ENCODE data around the gene UNC5B. TPM values are rescaled to one million over a fixed set of nuclear protein-coding genes. Genes with fewer than 3 reads are reported as not detected.

The UNC5B gene
- total RNA-seq, 1 experiment from 2014 or later: 22.0 TPM

- no peak overlapping the region for H3K4me3 ChIP-seq (replicated peaks in 1 of 2; ENCODE audit: low read depth in 1 of 2, low read length in 2 of 2)
- H3K27ac ChIP-seq (ENCODE audit: low read depth, low read length): no peak overlapping the region
- H3K4me1 ChIP-seq (ENCODE audit: control insufficient read depth in 1 of 2, insufficient read depth in 2 of 2, low read length in 2 of 2): peaks cover 38 to 51% of the 10 kb centered on the region in 2 experiments
- ChIA-PET RAD21 (ENCODE audit: low non-redundant PET in 1 of 2, low total read pairs in 2 of 2, uncharacterized antibody in 2 of 2, unreplicated experiment in 2 of 2) (no interaction called here), CTCF (no interaction called here), POLR2A (no interaction called here)
- no peak overlapping the region for H3K9ac ChIP-seq (ENCODE audit: low read length)
- H4K20me1 ChIP-seq (ENCODE audit: insufficient read depth): no peaks in the 10 kb centered on the region
- ATAC-seq: no peak
- H3K36me3 ChIP-seq (ENCODE audit: control insufficient read depth in 1 of 2, insufficient read depth in 2 of 2, low read length in 2 of 2): no peaks in the 10 kb centered on the region
- no peaks in the 10 kb centered on the region for H3K9me2 ChIP-seq (ENCODE audit: insufficient read depth)
- DNase-seq (ENCODE audit: low read depth, low spot score): no peak
- H3K27me3 ChIP-seq (ENCODE audit: insufficient read depth, low read length): no peaks in the 10 kb centered on the region
- H3K4me2 ChIP-seq (ENCODE audit: low read length): no peak overlapping the region
- intact Hi-C loops (cut with micrococcal nuclease): no loop called here
- no peaks in the 10 kb centered on the region for H3K9me3 ChIP-seq (ENCODE audit: control insufficient read depth in 1 of 2, insufficient read depth in 1 of 2, low read depth in 1 of 2, low read length in 2 of 2)
- H2AFZ ChIP-seq (ENCODE audit: low read depth, low read length, poor library complexity, severe bottlenecking): no peak overlapping the region
- H3K79me2 ChIP-seq (ENCODE audit: insufficient read depth, low read length): no peaks in the 10 kb centered on the region
- no TSS peak for BruUV-seq (replicated peaks)
- TF ChIP-seq EZH2 (IDR thresholded peaks at IDR 0.05) (no peak), JUND (IDR thresholded peaks at IDR 0.05) (no peak), RAD21 (IDR thresholded peaks at IDR 0.05; ENCODE audit: low read depth) (peak; percentile 53), YY1 (IDR thresholded peaks at IDR 0.05; ENCODE audit: extremely low read depth, insufficient replicate concordance, low read depth, low read length) (no peak), EZH2phosphoT487 (IDR thresholded peaks at IDR 0.05; ENCODE audit: borderline replicate concordance) (no peak), ZFX (IDR thresholded peaks at IDR 0.05) (no peak), SRF (IDR thresholded peaks at IDR 0.05; ENCODE audit: low read depth) (no peak), CTCF (IDR thresholded peaks at IDR 0.05 in 2 of 3, conservative IDR thresholded peaks at IDR 0.05 in 1 of 3; ENCODE audit: borderline replicate concordance in 1 of 3, insufficient read depth in 1 of 3, low read depth in 2 of 3, low read length in 2 of 3) (peak in 1 of 3 experiments; percentile 22; a peak in 2 of 6 replicates)
- TF ChIP-seq, protein P1, sequence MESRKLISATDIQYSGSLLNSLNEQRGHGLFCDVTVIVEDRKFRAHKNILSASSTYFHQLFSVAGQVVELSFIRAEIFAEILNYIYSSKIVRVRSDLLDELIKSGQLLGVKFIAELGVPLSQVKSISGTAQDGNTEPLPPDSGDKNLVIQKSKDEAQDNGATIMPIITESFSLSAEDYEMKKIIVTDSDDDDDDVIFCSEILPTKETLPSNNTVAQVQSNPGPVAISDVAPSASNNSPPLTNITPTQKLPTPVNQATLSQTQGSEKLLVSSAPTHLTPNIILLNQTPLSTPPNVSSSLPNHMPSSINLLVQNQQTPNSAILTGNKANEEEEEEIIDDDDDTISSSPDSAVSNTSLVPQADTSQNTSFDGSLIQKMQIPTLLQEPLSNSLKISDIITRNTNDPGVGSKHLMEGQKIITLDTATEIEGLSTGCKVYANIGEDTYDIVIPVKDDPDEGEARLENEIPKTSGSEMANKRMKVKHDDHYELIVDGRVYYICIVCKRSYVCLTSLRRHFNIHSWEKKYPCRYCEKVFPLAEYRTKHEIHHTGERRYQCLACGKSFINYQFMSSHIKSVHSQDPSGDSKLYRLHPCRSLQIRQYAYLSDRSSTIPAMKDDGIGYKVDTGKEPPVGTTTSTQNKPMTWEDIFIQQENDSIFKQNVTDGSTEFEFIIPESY (IDR thresholded peaks at IDR 0.05; ENCODE audit: extremely low read depth, insufficient replicate concordance, low read length): no peak
Observed at GRCh38 chr10:71242622-71243009, 30.2 kb downstream of the UNC5B start.

Data from HCT116 (cell line).